Neural progenitor cell (in vitro differentiated cells): ENCODE results near the gene STIM1. TPM values are rescaled to one million over a fixed set of nuclear protein-coding genes. Genes with fewer than 3 reads are reported as not detected.

Experiments used
- DNase-seq: peaks from one replicate; pipeline ENCODE4 v3.0.0-alpha.2; 2016; ENCODE audit warnings: low spot score
- H2AFZ ChIP-seq: fragments of 200-600 bp; sonication (generic); replicated peaks from 2 replicates; pipeline ENCODE4 v1.6.1; 2016; ENCODE audit warnings: antibody characterized with exemption
- H3F3A ChIP-seq: fragments of 200-600 bp; sonication (generic); 2 replicates; pipeline ENCODE4 v1.6.1; 2016; ENCODE audit warnings: antibody characterized with exemption, low read depth
- H3K27ac ChIP-seq: fragments of 200-600 bp; sonication (generic); 2 replicates; pipeline ENCODE4 v1.5.1; 2016; ENCODE audit warnings: mild to moderate bottlenecking
- H3K27me3 ChIP-seq: fragments of 200-600 bp; sonication (generic); 2 replicates; pipeline ENCODE4 v1.6.1; 2016; ENCODE audit warnings: mild to moderate bottlenecking, moderate library complexity
- H3K36me3 ChIP-seq: fragments of 200-600 bp; sonication (generic); 2 replicates; pipeline ENCODE4 v1.5.1; 2016
- H3K4me1 ChIP-seq: fragments of 200-600 bp; sonication (generic); 2 replicates; pipeline ENCODE4 v1.6.1; 2016; ENCODE audit warnings: mixed run types
- H3K4me2 ChIP-seq: fragments of 200-600 bp; sonication (generic); 2 replicates; pipeline ENCODE4 v1.6.1; 2016
- H3K4me3 ChIP-seq: fragments of 200-600 bp; sonication (generic); 2 replicates; pipeline ENCODE4 v1.5.1; 2016
- H3K79me2 ChIP-seq: fragments of 200-600 bp; sonication (generic); 2 replicates; pipeline ENCODE4 v1.6.1; 2016; ENCODE audit warnings: low read depth
- H3K9ac ChIP-seq: fragments of 200-600 bp; sonication (generic); 2 replicates; pipeline ENCODE4 v1.6.1; 2016
- H3K9me3 ChIP-seq: fragments of 200-600 bp; sonication (generic); 2 replicates; pipeline ENCODE4 v1.5.1; 2016; ENCODE audit warnings: low read depth
- H4K20me1 ChIP-seq: fragments of 200-600 bp; sonication (generic); 2 replicates; pipeline ENCODE4 v1.6.1; 2016; ENCODE audit warnings: low read depth
- H3K27ac Mint-ChIP-seq: 3 replicates; pipeline ENCODE4 v1.8.0; 2021; ENCODE audit warnings: mixed read lengths
- H3K27me3 Mint-ChIP-seq: 2 replicates; pipeline ENCODE4 v1.8.0; 2022; ENCODE audit warnings: low read depth, mild to moderate bottlenecking, inconsistent platforms, moderate library complexity, mixed read lengths; ENCODE audit not compliant: insufficient read depth
- H3K36me3 Mint-ChIP-seq: 3 replicates; pipeline ENCODE4 v1.8.0; 2021; ENCODE audit warnings: mixed read lengths
- H3K4me1 Mint-ChIP-seq: 3 replicates; pipeline ENCODE4 v1.8.0; 2021; ENCODE audit warnings: mixed read lengths
- H3K4me3 Mint-ChIP-seq: 3 replicates; pipeline ENCODE4 v1.8.0; 2021; ENCODE audit warnings: mild to moderate bottlenecking, moderate library complexity, mixed read lengths
- H3K9me3 Mint-ChIP-seq: 3 replicates; pipeline ENCODE4 v1.8.0; 2020; ENCODE audit warnings: mixed read lengths
- EZH2 ChIP-seq: fragments of 200-600 bp; sonication (generic); IDR thresholded peaks from 2 replicates; pipeline ENCODE4 v1.6.1; 2017; ENCODE audit warnings: antibody characterized with exemption, mild to moderate bottlenecking, moderate library complexity
- EZH2phosphoT487 ChIP-seq: fragments of 200-600 bp; sonication (generic); IDR thresholded peaks from 2 replicates; pipeline ENCODE4 v1.6.1; 2017; ENCODE audit warnings: antibody characterized with exemption
- total RNA-seq: library from RNA; depleted of rRNA; stranded (reverse); fragments of >200 nt; gene quantifications from 2 replicates; pipeline ENCODE4 v1.2.3, GENCODE V29; 2015; ENCODE audit warnings: low replicate concordance
- TF ChIP-seq, protein P1 (sequence below): fragments of 200-600 bp; sonication (generic); IDR thresholded peaks from 2 replicates; pipeline ENCODE4 v1.5.1; 2017; ENCODE audit warnings: antibody characterized with exemption, mild to moderate bottlenecking

STIM1 gene
- total RNA-seq, 1 donor from 2014 or later = 18.9 TPM

GRCh38 chr11:3970108-3970507, 114.6 kb downstream of the STIM1 start:
- H3K4me2 ChIP-seq = no peak overlapping the region
- no peaks in the 10 kb centered on the region for H3K4me1 ChIP-seq
- no peaks in the 10 kb centered on the region for H3K27me3 ChIP-seq
- H2AFZ ChIP-seq = no peak overlapping the region
- no peaks in the 10 kb centered on the region for H4K20me1 ChIP-seq
- H3K36me3 ChIP-seq = no peaks in the 10 kb centered on the region
- H3K9me3 ChIP-seq = no peaks in the 10 kb centered on the region
- Mint-ChIP-seq H3K9me3 (no peaks in the 10 kb centered on the region), H3K4me3 (no peak overlapping the region), H3K36me3 (peaks cover 3% of the 10 kb centered on the region), H3K27ac (no peak overlapping the region), H3K27me3 (peaks cover 2% of the 10 kb centered on the region), H3K4me1 (no peaks in the 10 kb centered on the region)
- no peak overlapping the region for H3K4me3 ChIP-seq
- no peak for DNase-seq
- H3K79me2 ChIP-seq = no peaks in the 10 kb centered on the region
- no peak overlapping the region for H3K9ac ChIP-seq
- TF ChIP-seq EZH2 = no peak
- no peak for TF ChIP-seq EZH2phosphoT487
- TF ChIP-seq, protein P1, sequence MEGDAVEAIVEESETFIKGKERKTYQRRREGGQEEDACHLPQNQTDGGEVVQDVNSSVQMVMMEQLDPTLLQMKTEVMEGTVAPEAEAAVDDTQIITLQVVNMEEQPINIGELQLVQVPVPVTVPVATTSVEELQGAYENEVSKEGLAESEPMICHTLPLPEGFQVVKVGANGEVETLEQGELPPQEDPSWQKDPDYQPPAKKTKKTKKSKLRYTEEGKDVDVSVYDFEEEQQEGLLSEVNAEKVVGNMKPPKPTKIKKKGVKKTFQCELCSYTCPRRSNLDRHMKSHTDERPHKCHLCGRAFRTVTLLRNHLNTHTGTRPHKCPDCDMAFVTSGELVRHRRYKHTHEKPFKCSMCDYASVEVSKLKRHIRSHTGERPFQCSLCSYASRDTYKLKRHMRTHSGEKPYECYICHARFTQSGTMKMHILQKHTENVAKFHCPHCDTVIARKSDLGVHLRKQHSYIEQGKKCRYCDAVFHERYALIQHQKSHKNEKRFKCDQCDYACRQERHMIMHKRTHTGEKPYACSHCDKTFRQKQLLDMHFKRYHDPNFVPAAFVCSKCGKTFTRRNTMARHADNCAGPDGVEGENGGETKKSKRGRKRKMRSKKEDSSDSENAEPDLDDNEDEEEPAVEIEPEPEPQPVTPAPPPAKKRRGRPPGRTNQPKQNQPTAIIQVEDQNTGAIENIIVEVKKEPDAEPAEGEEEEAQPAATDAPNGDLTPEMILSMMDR = no peak
- H3K27ac ChIP-seq = no peak overlapping the region
- H3F3A ChIP-seq = no peaks in the 10 kb centered on the region

DNA sequence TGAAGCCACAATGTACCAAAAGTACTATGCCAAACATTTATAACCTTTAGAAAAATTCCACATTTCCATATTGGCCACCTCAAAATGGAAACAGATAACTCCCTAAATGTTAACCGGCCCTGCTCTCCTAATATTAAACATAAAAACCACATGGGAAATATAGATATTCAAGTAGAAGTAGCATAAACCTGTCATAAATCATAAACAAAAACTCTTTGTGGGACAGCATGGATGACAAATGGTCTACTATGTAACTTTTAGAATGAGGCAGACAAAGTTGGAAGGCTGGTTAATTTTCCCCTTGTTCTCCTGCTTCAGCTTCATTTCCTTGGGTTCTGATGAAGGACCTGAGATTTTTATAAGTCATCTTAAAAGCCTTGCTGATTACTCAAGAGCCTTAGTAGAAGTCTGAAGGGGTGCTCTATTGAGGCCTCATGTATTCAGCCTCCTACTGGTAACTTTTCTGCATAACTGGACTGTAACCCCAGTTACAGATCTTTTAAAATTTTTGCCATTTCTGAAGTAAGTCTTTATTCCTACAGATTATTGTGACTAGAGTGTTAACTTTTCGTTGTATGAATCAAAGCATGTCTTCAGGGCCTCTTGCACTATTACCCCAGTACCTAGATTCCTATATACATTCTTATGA, 116.4 kb downstream of the STIM1 start:
- peaks cover 2% of the 10 kb centered on the region for H3K27me3 Mint-ChIP-seq
- Histone ChIP-seq H3K27ac (no peak overlapping the region), H4K20me1 (no peaks in the 10 kb centered on the region), H3K36me3 (no peaks in the 10 kb centered on the region), H3K9me3 (no peaks in the 10 kb centered on the region), H3K4me3 (no peak overlapping the region), H3K79me2 (no peaks in the 10 kb centered on the region), H3K27me3 (no peaks in the 10 kb centered on the region), H2AFZ (no peak overlapping the region), H3K4me2 (no peak overlapping the region), H3K4me1 (no peaks in the 10 kb centered on the region), H3F3A (no peaks in the 10 kb centered on the region), H3K9ac (no peak overlapping the region)
- no peak for DNase-seq
- no peak for TF ChIP-seq EZH2phosphoT487
- TF ChIP-seq, protein P1 = no peak
- no peak for TF ChIP-seq EZH2
- H3K4me3 Mint-ChIP-seq = no peak overlapping the region
- peaks cover 3% of the 10 kb centered on the region for H3K36me3 Mint-ChIP-seq
- H3K4me1 Mint-ChIP-seq = no peaks in the 10 kb centered on the region
- no peak overlapping the region for H3K27ac Mint-ChIP-seq
- no peaks in the 10 kb centered on the region for H3K9me3 Mint-ChIP-seq

DNA sequence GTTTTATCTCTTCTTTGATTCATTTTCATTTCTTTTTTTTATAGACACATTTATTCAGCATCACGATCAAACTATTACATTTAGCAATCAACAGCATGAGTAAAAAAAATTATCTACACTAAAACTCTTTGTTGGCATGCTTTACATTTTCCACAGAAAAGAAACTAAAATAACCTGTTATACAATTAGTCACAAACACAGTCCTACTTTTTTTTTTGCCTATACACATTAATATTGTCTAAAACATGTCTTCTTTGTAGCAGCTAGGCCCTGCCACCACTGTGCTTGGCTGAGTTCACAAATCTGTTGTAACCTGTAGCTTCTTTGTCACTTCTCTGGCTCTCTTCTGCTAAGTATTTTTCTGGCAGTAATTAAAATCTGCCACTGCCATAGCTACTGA, 117.0 kb downstream of the STIM1 start:
- H3K9ac ChIP-seq = no peak overlapping the region
- peaks cover 3% of the 10 kb centered on the region for H3K36me3 Mint-ChIP-seq
- H3K4me3 Mint-ChIP-seq = no peak overlapping the region
- H3K4me3 ChIP-seq = no peak overlapping the region
- H3K36me3 ChIP-seq = no peaks in the 10 kb centered on the region
- no peaks in the 10 kb centered on the region for H3K9me3 Mint-ChIP-seq
- no peak overlapping the region for H3K27ac Mint-ChIP-seq
- no peaks in the 10 kb centered on the region for H3K4me1 ChIP-seq
- TF ChIP-seq, protein P1 = no peak
- H3K4me2 ChIP-seq = no peak overlapping the region
- no peaks in the 10 kb centered on the region for H4K20me1 ChIP-seq
- no peaks in the 10 kb centered on the region for H3K9me3 ChIP-seq
- no peak for DNase-seq
- no peaks in the 10 kb centered on the region for H3K4me1 Mint-ChIP-seq
- no peak overlapping the region for H2AFZ ChIP-seq
- H3K27me3 Mint-ChIP-seq = peaks cover 2% of the 10 kb centered on the region
- H3F3A ChIP-seq = no peaks in the 10 kb centered on the region
- H3K27ac ChIP-seq = no peak overlapping the region
- H3K79me2 ChIP-seq = no peaks in the 10 kb centered on the region
- H3K27me3 ChIP-seq = no peaks in the 10 kb centered on the region
